IMR-90 (cell line): ENCODE results near the gene HDC. TPM values are rescaled to one million over a fixed set of nuclear protein-coding genes. Genes with fewer than 3 reads are reported as not detected.

Experiments
- ATAC-seq: fragments of 200-7000 bp; cut with Tn5 transposase; 2 replicates; pipeline ENCODE4 v1.9.1; 2020; ENCODE audit warnings: low read depth, mild to moderate bottlenecking, moderate library complexity
- BruUV-seq: library from RNA; stranded (reverse); fragments of 400-500 nt; replicated peaks from 2 replicates; lab custom pipeline; 2021; lab: Mats Ljungman, UMichigan
- CTCF ChIA-PET: fragments of 300-600 bp; formaldehyde crosslinking; extraction: SDS; loops from one replicate; lab custom pipeline; 2021; ENCODE audit warnings: antibody characterized with exemption; lab: Yijun Ruan, JAX
- POLR2A ChIA-PET: fragments of 300-600 bp; sonication (Branson Sonifier 250); formaldehyde crosslinking; loops from one replicate; lab custom pipeline; 2022; ENCODE audit warnings: antibody characterized with exemption; ENCODE audit not compliant: unreplicated experiment; lab: Charles Lee
- DNase-seq: peaks from one replicate; pipeline ENCODE4 v3.0.0; 2013
- H2AFZ ChIP-seq: replicated peaks from 2 replicates; pipeline ENCODE3; 2013; ENCODE audit warnings: low read length, mild to moderate bottlenecking; ENCODE audit not compliant: poor library complexity
- H2AK5ac ChIP-seq: 2 replicates; pipeline ENCODE4 v1.6.1; 2013; ENCODE audit warnings: low read depth, low read length, inconsistent platforms
- H2AK9ac ChIP-seq: replicated peaks from 2 replicates; pipeline ENCODE3; 2013; ENCODE audit warnings: mild to moderate bottlenecking, low read depth, low read length, moderate library complexity; ENCODE audit not compliant: poor library complexity
- H2BK120ac ChIP-seq: 2 replicates; pipeline ENCODE4 v1.6.1; 2013; ENCODE audit warnings: low read depth, low read length, inconsistent platforms
- H2BK15ac ChIP-seq: 3 replicates; pipeline ENCODE4 v1.6.1; 2013; ENCODE audit warnings: low read depth, low read length, inconsistent platforms
- H2BK20ac ChIP-seq: 2 replicates; pipeline ENCODE4 v1.6.1; 2013; ENCODE audit warnings: low read depth, mild to moderate bottlenecking, inconsistent platforms, low read length, moderate library complexity
- H2BK5ac ChIP-seq: 2 replicates; pipeline ENCODE4 v1.6.1; 2013; ENCODE audit warnings: mild to moderate bottlenecking, low read depth, low read length, inconsistent platforms; ENCODE audit not compliant: poor library complexity, severe bottlenecking
- H3K14ac ChIP-seq: replicated peaks from 2 replicates; pipeline ENCODE4 v1.6.1; 2013; ENCODE audit warnings: low read depth, low read length, inconsistent platforms
- H3K18ac ChIP-seq: 2 replicates; pipeline ENCODE4 v1.6.1; 2013; ENCODE audit warnings: low read depth, low read length, control low read depth
- H3K23ac ChIP-seq: 2 replicates; pipeline ENCODE4 v1.6.1; 2013; ENCODE audit warnings: low read depth, low read length, inconsistent platforms
- H3K27ac ChIP-seq: 2 replicates; pipeline ENCODE4 v1.5.1; 2013; ENCODE audit warnings: mild to moderate bottlenecking, control low read depth, low read length; ENCODE audit not compliant: insufficient read depth
- H3K27me3 ChIP-seq: 2 replicates; pipeline ENCODE4 v1.6.1; 2013; ENCODE audit warnings: low read length; ENCODE audit not compliant: control insufficient read depth, insufficient read depth
- H3K36me3 ChIP-seq: 2 replicates; pipeline ENCODE4 v1.6.1; 2013; ENCODE audit warnings: low read length, mixed read lengths; ENCODE audit not compliant: control insufficient read depth, insufficient read depth
- H3K4ac ChIP-seq: 2 replicates; pipeline ENCODE4 v1.6.1; 2013; ENCODE audit warnings: low read depth, low read length, inconsistent platforms
- H3K4me1 ChIP-seq: 2 replicates; pipeline ENCODE4 v1.6.1; 2013; ENCODE audit warnings: low read length, mixed read lengths; ENCODE audit not compliant: control insufficient read depth, insufficient read depth
- H3K4me2 ChIP-seq: 2 replicates; pipeline ENCODE4 v1.6.1; 2013; ENCODE audit warnings: low read depth, mild to moderate bottlenecking, control low read depth, low read length, moderate library complexity
- H3K4me3 ChIP-seq: 2 replicates; pipeline ENCODE4 v1.5.1; 2013; ENCODE audit warnings: low read depth, mild to moderate bottlenecking, control low read depth, low read length, moderate library complexity; ENCODE audit not compliant: insufficient read depth
- H3K56ac ChIP-seq: 2 replicates; pipeline ENCODE4 v1.6.1; 2013; ENCODE audit warnings: low read length, inconsistent platforms; ENCODE audit not compliant: insufficient read depth; ENCODE audit errors: extremely low read depth
- H3K79me1 ChIP-seq, 2 experiments: 2 replicates each; pipeline ENCODE4 v1.6.1; 2013; ENCODE audit warnings: low read length in 2 of 2, inconsistent platforms in 1 of 2, low read depth in 1 of 2
- H3K9ac ChIP-seq: 2 replicates; pipeline ENCODE4 v1.6.1; 2013; ENCODE audit warnings: low read depth, low read length, control low read depth
- H3K9me1 ChIP-seq: 2 replicates; pipeline ENCODE4 v1.6.1; 2013; ENCODE audit warnings: low read length, inconsistent platforms; ENCODE audit not compliant: insufficient read depth
- H3K9me3 ChIP-seq: 2 replicates; pipeline ENCODE4 v1.6.1; 2013; ENCODE audit warnings: low read length; ENCODE audit not compliant: control insufficient read depth, insufficient read depth
- H4K20me1 ChIP-seq: 2 replicates; pipeline ENCODE4 v1.6.1; 2013; ENCODE audit warnings: low read length, inconsistent platforms; ENCODE audit not compliant: insufficient read depth
- H4K5ac ChIP-seq: 2 replicates; pipeline ENCODE4 v1.6.1; 2013; ENCODE audit warnings: mild to moderate bottlenecking, low read depth, low read length, control low read depth
- H4K8ac ChIP-seq, 2 experiments: 2 replicates each; pipeline ENCODE4 v1.6.1; 2013; ENCODE audit warnings: low read depth in 2 of 2, low read length in 2 of 2, control low read depth in 1 of 2, inconsistent platforms in 1 of 2
- H4K91ac ChIP-seq: 2 replicates; pipeline ENCODE4 v1.6.1; 2013; ENCODE audit warnings: low read depth, low read length, inconsistent platforms; ENCODE audit not compliant: insufficient read depth
- BHLHE40 ChIP-seq: fragments of 150-350 bp; IDR thresholded peaks from 2 replicates; pipeline ENCODE4 v1.6.1; 2016; ENCODE audit warnings: mild to moderate bottlenecking, low read depth, low read length
- CEBPB ChIP-seq: IDR thresholded peaks from 2 replicates; pipeline ENCODE4 v1.6.1; 2012; ENCODE audit warnings: low read depth, low read length, improper control_type of control experiment
- CHD1 ChIP-seq: IDR thresholded peaks from 2 replicates; pipeline ENCODE4 v1.6.1; 2012; ENCODE audit warnings: low read depth, low read length, improper control_type of control experiment
- CTCF ChIP-seq: conservative IDR thresholded peaks from 2 replicates; pipeline ENCODE4 v1.5.1; 2012; ENCODE audit warnings: mild to moderate bottlenecking, low read depth, low read length, improper control_type of control experiment
- ELK1 ChIP-seq: fragments of 150-350 bp; IDR thresholded peaks from 2 replicates; pipeline ENCODE4 v1.6.1; 2016; ENCODE audit warnings: low read depth, mild to moderate bottlenecking, low read length, moderate library complexity, borderline replicate concordance
- FOS ChIP-seq: fragments of 150-350 bp; IDR thresholded peaks from 2 replicates; pipeline ENCODE4 v1.6.1; 2016; ENCODE audit warnings: low read depth, low read length
- MAFK ChIP-seq: IDR thresholded peaks from 2 replicates; pipeline ENCODE4 v1.6.1; 2012; ENCODE audit warnings: low read depth, low read length, improper control_type of control experiment
- MAZ ChIP-seq: IDR thresholded peaks from 2 replicates; pipeline ENCODE4 v1.6.1; 2012; ENCODE audit warnings: low read depth, mild to moderate bottlenecking, low read length, improper control_type of control experiment, moderate library complexity, borderline replicate concordance
- MXI1 ChIP-seq: IDR thresholded peaks from 2 replicates; pipeline ENCODE4 v1.6.1; 2012; ENCODE audit warnings: low read depth, mild to moderate bottlenecking, low read length, moderate library complexity, borderline replicate concordance
- NFE2L2 ChIP-seq: fragments of 150-350 bp; IDR thresholded peaks from 2 replicates; pipeline ENCODE4 v1.6.1; 2016; ENCODE audit warnings: low read depth, mild to moderate bottlenecking, low read length
- POLR2A ChIP-seq: IDR thresholded peaks from 2 replicates; pipeline ENCODE4 v1.6.1; 2012; ENCODE audit warnings: mild to moderate bottlenecking, low read depth, low read length
- RAD21 ChIP-seq: IDR thresholded peaks from 2 replicates; pipeline ENCODE4 v1.6.1; 2012; ENCODE audit warnings: low read length, improper control_type of control experiment
- RCOR1 ChIP-seq: IDR thresholded peaks from 2 replicates; pipeline ENCODE4 v1.6.1; 2012; ENCODE audit warnings: mild to moderate bottlenecking, low read length, improper control_type of control experiment; ENCODE audit not compliant: insufficient replicate concordance
- RFX5 ChIP-seq: IDR thresholded peaks from 2 replicates; pipeline ENCODE4 v1.8.0; 2012; ENCODE audit warnings: low read depth, mild to moderate bottlenecking, low read length, moderate library complexity
- SMC3 ChIP-seq: fragments of 150-350 bp; IDR thresholded peaks from 2 replicates; pipeline ENCODE4 v1.6.1; 2016; ENCODE audit warnings: low read depth, mild to moderate bottlenecking, antibody characterized with exemption, low read length, moderate library complexity
- USF2 ChIP-seq: fragments of 150-350 bp; IDR thresholded peaks from 2 replicates; pipeline ENCODE4 v1.6.1; 2017; ENCODE audit warnings: mild to moderate bottlenecking, antibody characterized with exemption, low read length, low read depth
- WGBS, 2 experiments: methylation state at CpG; one replicate each; pipeline versions ENCODE4 v1.1.5 to v1.1.7; 2013; ENCODE audit warnings: missing lambda C conversion rate in 2 of 2; ENCODE audit not compliant: insufficient read length in 1 of 2; ENCODE audit errors: extremely low coverage in 2 of 2; 5-methylcytosine and 5-hydroxymethylcytosine counted together
- dilution Hi-C: fragments of 300-500 bp; cut with HindIII; formaldehyde crosslinking; loops from one replicate; pipeline ENCODE4 v1.14.3; 2018; ENCODE audit warnings: low sequenced_read_pairs; ENCODE audit not compliant: unreplicated experiment
- in situ Hi-C: fragments of 300-500 bp; cut with MboI; formaldehyde crosslinking; loops from 3 replicates; pipeline ENCODE4 v1.14.3; 2019; ENCODE audit warnings: low sequenced_read_pairs, inconsistent platforms, mixed read lengths
- intact Hi-C: fragments of 100-400 bp; cut with micrococcal nuclease; formaldehyde crosslinking; loops from 2 replicates; pipeline ENCODE4 v1.10.0; 2022
- polyA plus RNA-seq, 3 experiments: library from polyadenylated mRNA; depleted of rRNA; stranded (reverse); fragments of >200 nt; gene quantifications; 2 replicates each; pipeline ENCODE4 v1.2.3, GENCODE V29; 2012; ENCODE audit warnings: low replicate concordance in 1 of 3
- total RNA-seq: library from RNA; depleted of rRNA; stranded (reverse); fragments of >200 nt; gene quantifications from 2 replicates; pipeline ENCODE4 v1.2.3, GENCODE V29; 2012

Gene HDC
- total and polyA plus RNA-seq, 2 of the 4 experiments (the other 2 are of a cell fraction) = not detected

- Histone ChIP-seq H2AFZ (no peak overlapping the region), H3K4me1 (peaks cover 2% of the 10 kb centered on the region; the same call in 1 of the 2 replicates), H2BK5ac (no peak overlapping the region), H3K4me2 (no peak overlapping the region), H2AK9ac (no peak overlapping the region), H3K79me1 (no peaks in the 10 kb centered on the region), H3K9me3 (no peaks in the 10 kb centered on the region), H4K8ac (no peak overlapping the region), H3K14ac (no peak overlapping the region), H2AK5ac (no peak overlapping the region), H3K4me3 (no peak overlapping the region), H2BK20ac (no peak overlapping the region), H3K9me1 (peaks cover 6% of the 10 kb centered on the region; the same call in 1 of the 2 replicates), H3K27me3 (peaks cover 16% of the 10 kb centered on the region), H4K5ac (no peak overlapping the region), H3K27ac (no peak overlapping the region), H3K23ac (no peak overlapping the region), H3K36me3 (no peaks in the 10 kb centered on the region), H2BK15ac (no peak overlapping the region), H3K18ac (no peak overlapping the region), H2BK120ac (no peak overlapping the region), H3K56ac (no peak overlapping the region), H3K4ac (no peak overlapping the region), H4K20me1 (no peaks in the 10 kb centered on the region), H3K9ac (no peak overlapping the region), H4K91ac (no peak overlapping the region)
- BruUV-seq = no TSS peak
- TF ChIP-seq CHD1 (no peak), ELK1 (no peak), MAZ (no peak), BHLHE40 (no peak), FOS (no peak), RFX5 (no peak), RAD21 (no peak), CTCF (no peak), CEBPB (no peak), USF2 (no peak), MXI1 (no peak), NFE2L2 (no peak), POLR2A (no peak), MAFK (no peak), SMC3 (no peak), RCOR1 (no peak)
- POLR2A ChIA-PET = no interaction called here
- in situ Hi-C loops = no loop called here
- CTCF ChIA-PET = interaction anchor here (0.7 kb wide), 2 partner anchors 16 to 21 kb away, joined by 3 to 5 read pairs; no protein-coding TSS in a partner anchor
- 20% methylated on average over 1 of the region's 6 CpGs; no CpG with 5 or more reads in 1 of the 2 experiments for WGBS, 2 experiments
- DNase-seq (no peak), ATAC-seq (no peak)
- dilution Hi-C loops = no loop called here
- intact Hi-C loops = no loop called here
These were observed 14.6 kb downstream of the HDC start for GRCh38 chr15:50250760-50251394.
